GM19239 (cell line): ENCODE measurements around the gene MORN5.

Source experiments
- DNase-seq: peaks from one replicate; pipeline ENCODE4 v3.0.0; 2011; ENCODE audit warnings: low spot score; ENCODE audit not compliant: insufficient read length
- FAIRE-seq: peaks from 2 replicates; lab custom pipeline; 2011; peaks lifted over from hg19 to GRCh38; lab: Jason Lieb, UNC

Gene MORN5

GRCh38 chr9:122226142-122226757 lies 66.5 kb downstream of the MORN5 start:
- FAIRE-seq = no peak
- no peak for DNase-seq

GRCh38 chr9:122226758-122227574 lies 67.3 kb downstream of the MORN5 start:
- DNase-seq = no peak
- no peak for FAIRE-seq

- DNase-seq = no peak
- no peak for FAIRE-seq
These were observed 67.8 kb downstream of the MORN5 start for GRCh38 chr9:122227575-122227900.

GRCh38 chr9:122228191-122228567 lies 68.5 kb downstream of the MORN5 start:
- DNase-seq (no peak), FAIRE-seq (no peak)

- DNase-seq (no peak), FAIRE-seq (no peak)
These were observed 69.1 kb downstream of the MORN5 start, which contains the start of gene LHX6 for GRCh38 chr9:122228568-122229484. LHX6 (minus strand) TSS chr9:122228957; CDS start chr9:122228740, 217 bp downstream.

- DNase-seq = no peak
- FAIRE-seq = no peak
These were observed 69.8 kb downstream of the MORN5 start for GRCh38 chr9:122229485-122229837.

GRCh38 chr9:122232796-122233306 lies 73.1 kb downstream of the MORN5 start:
- FAIRE-seq = no peak
- DNase-seq = no peak

GRCh38 chr9:122234022-122234748 lies 74.5 kb downstream of the MORN5 start:
- DNase-seq = no peak
- no peak for FAIRE-seq

- DNase-seq (no peak), FAIRE-seq (no peak)
These were observed 77.0 kb downstream of the MORN5 start for GRCh38 chr9:122236681-122237080.

GRCh38 chr9:122239722-122240121 lies 80.0 kb downstream of the MORN5 start:
- DNase-seq (no peak), FAIRE-seq (no peak)

GRCh38 chr9:122244349-122244748 lies 84.6 kb downstream of the MORN5 start:
- no peak for DNase-seq
- FAIRE-seq = no peak

GRCh38 chr9:122246666-122247065 lies 87.0 kb downstream of the MORN5 start:
- FAIRE-seq (no peak), DNase-seq (no peak)

GRCh38 chr9:122248448-122248865 lies 88.7 kb downstream of the MORN5 start:
- DNase-seq = no peak
- no peak for FAIRE-seq
